ENCODE data around the gene POLD4.

Gene POLD4

GRCh38 chr11:67371189-67371910 is 18.0 kb upstream of the POLD4 start:
- Histone ChIP-seq H3K36me3 (ENCODE audit: insufficient read depth, low read length) (no peaks in the 10 kb centered on the region), H3K9me3 (ENCODE audit: low read length) (no peaks in the 10 kb centered on the region), H3K27me3 (ENCODE audit: insufficient read depth, low read length) (no peaks in the 10 kb centered on the region), H2AFZ (ENCODE audit: low read depth, low read length) (no peak overlapping the region), H3K4me1 (ENCODE audit: insufficient read depth, low read length) (peaks cover 47% of the 10 kb centered on the region), H3K4me3 (ENCODE audit: low read length) (no peak overlapping the region)

- Histone ChIP-seq H3K27me3 (ENCODE audit: insufficient read depth, low read length) (no peaks in the 10 kb centered on the region), H3K36me3 (ENCODE audit: insufficient read depth, low read length) (no peaks in the 10 kb centered on the region), H3K9me3 (ENCODE audit: low read length) (no peaks in the 10 kb centered on the region), H2AFZ (ENCODE audit: low read depth, low read length) (no peak overlapping the region), H3K4me3 (ENCODE audit: low read length) (no peak overlapping the region), H3K4me1 (ENCODE audit: insufficient read depth, low read length) (peaks cover 39% of the 10 kb centered on the region)
Measured at GRCh38 chr11:67370351-67371076, 17.2 kb upstream of the POLD4 start.

DNA sequence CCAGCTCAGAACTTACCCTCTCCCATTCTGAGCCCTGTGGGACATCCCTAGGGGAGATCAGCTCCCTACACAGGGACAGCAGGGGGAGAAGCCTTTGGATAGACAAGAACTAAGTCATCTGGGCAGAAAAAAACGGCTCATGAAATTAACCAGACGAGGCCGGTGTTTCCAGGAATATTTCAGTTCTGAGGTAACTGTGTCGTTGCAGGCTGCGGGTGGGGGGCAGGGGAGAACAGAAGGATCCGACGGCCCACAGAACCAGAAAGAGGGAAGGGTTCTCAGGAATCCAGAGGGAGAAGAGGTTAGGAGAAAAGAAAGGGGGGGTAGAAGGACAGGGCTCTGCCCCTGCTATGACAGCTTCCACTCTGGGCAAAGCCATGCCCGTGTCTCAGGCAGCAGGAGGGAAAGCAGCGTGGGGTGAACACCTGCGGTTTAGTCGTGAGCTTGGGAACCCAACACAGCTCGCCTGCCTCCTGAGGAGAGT is 16.5 kb upstream of the POLD4 start:
- no peaks in the 10 kb centered on the region for H3K27me3 ChIP-seq (ENCODE audit: insufficient read depth, low read length)
- H3K4me1 ChIP-seq (ENCODE audit: insufficient read depth, low read length), result peaks cover 35% of the 10 kb centered on the region
- H3K36me3 ChIP-seq (ENCODE audit: insufficient read depth, low read length), result no peaks in the 10 kb centered on the region
- no peak overlapping the region for H3K4me3 ChIP-seq (ENCODE audit: low read length)
- no peaks in the 10 kb centered on the region for H3K9me3 ChIP-seq (ENCODE audit: low read length)
- H2AFZ ChIP-seq (ENCODE audit: low read depth, low read length), result no peak overlapping the region

GRCh38 chr11:67369275-67369674 is 15.9 kb upstream of the POLD4 start:
- no peaks in the 10 kb centered on the region for H3K27me3 ChIP-seq (ENCODE audit: insufficient read depth, low read length)
- H3K4me3 ChIP-seq (ENCODE audit: low read length), result no peak overlapping the region
- H3K4me1 ChIP-seq (ENCODE audit: insufficient read depth, low read length), result peaks cover 29% of the 10 kb centered on the region
- no peaks in the 10 kb centered on the region for H3K9me3 ChIP-seq (ENCODE audit: low read length)
- H3K36me3 ChIP-seq (ENCODE audit: insufficient read depth, low read length), result peaks cover 5% of the 10 kb centered on the region
- no peak overlapping the region for H2AFZ ChIP-seq (ENCODE audit: low read depth, low read length)

DNA sequence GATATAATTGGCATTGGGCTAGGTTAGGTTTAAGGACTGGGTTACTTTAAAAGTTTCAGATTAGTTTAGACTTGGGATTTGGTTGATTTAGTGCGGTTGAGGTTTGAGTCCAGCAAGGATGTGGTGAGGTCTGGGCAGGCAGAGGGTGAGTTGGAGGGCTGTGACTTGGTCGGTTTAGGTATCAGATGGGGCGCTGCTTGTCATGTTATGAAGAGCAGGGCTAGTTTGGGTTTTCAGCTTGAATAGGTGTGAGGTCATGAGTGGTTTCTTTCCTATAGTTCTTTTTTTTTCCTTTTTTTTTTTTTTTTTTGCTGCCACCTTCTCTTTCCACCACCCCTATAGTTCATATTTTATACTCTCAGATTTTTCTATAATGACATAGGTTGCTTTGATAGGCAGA is 15.3 kb upstream of the POLD4 start:
- no peaks in the 10 kb centered on the region for H3K9me3 ChIP-seq (ENCODE audit: low read length)
- peaks cover 23% of the 10 kb centered on the region for H3K4me1 ChIP-seq (ENCODE audit: insufficient read depth, low read length)
- no peak overlapping the region for H2AFZ ChIP-seq (ENCODE audit: low read depth, low read length)
- no peaks in the 10 kb centered on the region for H3K27me3 ChIP-seq (ENCODE audit: insufficient read depth, low read length)
- H3K4me3 ChIP-seq (ENCODE audit: low read length), result no peak overlapping the region
- peaks cover 5% of the 10 kb centered on the region for H3K36me3 ChIP-seq (ENCODE audit: insufficient read depth, low read length)

DNA sequence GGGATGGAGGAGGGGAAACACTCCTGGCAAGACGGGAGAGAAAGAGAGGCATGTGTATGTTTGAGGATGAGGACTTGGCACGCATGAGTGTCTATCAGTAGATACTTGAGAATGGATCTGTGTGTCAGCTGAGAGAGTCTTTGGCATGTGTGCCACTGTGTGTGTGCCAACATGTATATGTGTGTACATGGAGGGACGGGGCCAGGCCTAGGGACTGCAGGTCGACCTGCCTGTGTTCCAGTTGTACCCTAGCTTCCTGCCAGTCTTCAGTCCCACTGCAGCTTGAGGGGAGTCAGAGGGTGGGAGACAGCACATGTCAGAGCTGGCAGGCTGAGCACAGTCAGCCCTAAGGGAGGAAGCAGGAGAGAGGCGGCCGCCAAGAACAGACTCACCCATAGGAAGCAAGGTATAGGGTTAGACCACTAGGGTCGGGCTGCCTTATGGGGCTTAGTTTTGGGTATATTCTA is 14.4 kb upstream of the POLD4 start:
- H3K4me1 ChIP-seq (ENCODE audit: insufficient read depth, low read length), result peaks cover 19% of the 10 kb centered on the region
- H3K27me3 ChIP-seq (ENCODE audit: insufficient read depth, low read length), result no peaks in the 10 kb centered on the region
- peaks cover 5% of the 10 kb centered on the region for H3K36me3 ChIP-seq (ENCODE audit: insufficient read depth, low read length)
- H3K4me3 ChIP-seq (ENCODE audit: low read length), result no peak overlapping the region
- no peak overlapping the region for H2AFZ ChIP-seq (ENCODE audit: low read depth, low read length)
- H3K9me3 ChIP-seq (ENCODE audit: low read length), result no peaks in the 10 kb centered on the region

DNA sequence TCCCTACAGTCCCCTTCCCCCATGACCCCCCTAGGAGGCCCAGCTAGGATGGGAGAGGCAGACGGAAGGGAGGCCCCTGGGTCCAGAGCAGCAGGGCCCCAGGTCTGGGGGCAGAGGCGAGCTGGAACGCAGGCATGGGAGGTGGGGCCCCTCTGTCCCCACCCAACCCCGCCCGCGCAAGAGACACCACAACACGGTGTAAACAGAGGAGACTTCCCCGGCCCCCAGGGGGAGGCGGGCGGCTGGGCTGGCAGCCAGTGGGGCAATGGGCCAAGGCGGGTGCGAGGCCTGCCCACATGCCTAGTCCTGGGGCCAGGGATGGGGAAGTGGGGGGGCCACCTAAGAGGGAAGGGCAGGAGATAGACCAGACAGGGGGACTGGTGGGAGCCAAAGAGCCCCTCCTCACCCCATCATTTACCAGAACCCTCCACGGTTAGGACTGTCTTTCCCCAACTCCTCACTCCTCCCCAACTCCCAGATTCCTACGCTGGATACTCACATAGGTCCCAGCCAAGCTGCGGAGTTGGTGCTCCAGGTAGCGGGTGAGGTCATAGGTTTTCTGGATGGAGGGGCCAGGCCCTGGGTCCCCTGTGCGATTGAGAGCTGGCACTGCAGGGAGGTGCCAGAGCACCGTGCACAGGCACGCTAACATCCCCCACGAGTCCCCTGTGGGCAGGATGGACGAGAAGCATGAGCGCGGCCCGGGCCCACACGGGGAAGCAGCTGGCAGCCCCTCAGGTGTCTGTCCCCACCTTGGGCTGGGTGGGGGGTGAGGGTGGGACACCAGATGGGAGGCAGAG is 13.8 kb upstream of the POLD4 start:
- Histone ChIP-seq H3K36me3 (ENCODE audit: insufficient read depth, low read length) (peaks cover 5% of the 10 kb centered on the region), H3K4me1 (ENCODE audit: insufficient read depth, low read length) (peaks cover 17% of the 10 kb centered on the region), H3K4me3 (ENCODE audit: low read length) (no peak overlapping the region), H3K27me3 (ENCODE audit: insufficient read depth, low read length) (no peaks in the 10 kb centered on the region), H2AFZ (ENCODE audit: low read depth, low read length) (no peak overlapping the region), H3K9me3 (ENCODE audit: low read length) (no peaks in the 10 kb centered on the region)

GRCh38 chr11:67366546-67366945 is 13.2 kb upstream of the POLD4 start:
- peaks cover 11% of the 10 kb centered on the region for H3K4me1 ChIP-seq (ENCODE audit: insufficient read depth, low read length)

DNA sequence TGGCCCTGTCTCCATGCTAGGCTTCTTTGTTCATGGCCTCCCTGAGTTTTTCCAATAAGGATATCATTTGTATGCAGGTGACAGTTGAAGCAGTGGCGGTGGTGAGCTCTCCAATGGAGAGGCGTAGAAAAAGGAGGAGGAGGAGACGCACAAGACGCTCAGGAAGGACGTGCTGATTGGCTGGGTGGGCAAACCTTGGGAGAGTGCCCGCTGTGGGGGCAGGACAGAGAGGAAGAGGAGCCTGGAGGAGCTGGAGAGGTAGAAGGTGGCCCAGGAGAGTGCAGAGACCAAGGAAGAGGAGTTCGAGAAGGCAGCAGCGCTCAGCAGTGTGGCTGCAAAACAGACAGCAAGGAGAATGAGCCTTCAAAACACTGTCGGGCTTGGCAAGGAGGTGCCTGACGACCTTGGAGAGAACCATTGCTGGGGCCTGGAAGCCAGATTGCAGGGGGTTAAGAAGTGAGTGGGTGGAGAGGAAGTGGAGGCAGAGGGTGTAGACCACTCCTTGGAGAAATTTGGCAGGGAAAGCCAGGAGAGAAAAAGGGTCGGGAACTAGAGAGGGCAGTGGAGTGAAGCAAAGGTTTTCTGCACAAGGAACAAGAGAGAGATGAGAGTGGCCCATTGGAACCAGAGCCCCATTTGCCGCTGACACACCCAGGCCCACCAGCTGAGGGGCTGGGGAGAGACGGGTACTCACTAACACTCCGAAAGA is 12.5 kb upstream of the POLD4 start:
- peaks cover 4% of the 10 kb centered on the region for H3K4me1 ChIP-seq (ENCODE audit: insufficient read depth, low read length)
- peaks cover 5% of the 10 kb centered on the region for H3K36me3 ChIP-seq (ENCODE audit: insufficient read depth, low read length)
- no peaks in the 10 kb centered on the region for H3K9me3 ChIP-seq (ENCODE audit: low read length)
- H2AFZ ChIP-seq (ENCODE audit: low read depth, low read length), result no peak overlapping the region
- H3K27me3 ChIP-seq (ENCODE audit: insufficient read depth, low read length), result no peaks in the 10 kb centered on the region
- no peak overlapping the region for H3K4me3 ChIP-seq (ENCODE audit: low read length)

More at GRCh38 chr11:67366546-67366945, 13.2 kb upstream of the POLD4 start:
- no peaks in the 10 kb centered on the region for H3K9me3 ChIP-seq (ENCODE audit: low read length)
- no peak overlapping the region for H3K4me3 ChIP-seq (ENCODE audit: low read length)
- no peaks in the 10 kb centered on the region for H3K27me3 ChIP-seq (ENCODE audit: insufficient read depth, low read length)
- H2AFZ ChIP-seq (ENCODE audit: low read depth, low read length), result no peak overlapping the region
- H3K36me3 ChIP-seq (ENCODE audit: insufficient read depth, low read length), result peaks cover 5% of the 10 kb centered on the region

DNA sequence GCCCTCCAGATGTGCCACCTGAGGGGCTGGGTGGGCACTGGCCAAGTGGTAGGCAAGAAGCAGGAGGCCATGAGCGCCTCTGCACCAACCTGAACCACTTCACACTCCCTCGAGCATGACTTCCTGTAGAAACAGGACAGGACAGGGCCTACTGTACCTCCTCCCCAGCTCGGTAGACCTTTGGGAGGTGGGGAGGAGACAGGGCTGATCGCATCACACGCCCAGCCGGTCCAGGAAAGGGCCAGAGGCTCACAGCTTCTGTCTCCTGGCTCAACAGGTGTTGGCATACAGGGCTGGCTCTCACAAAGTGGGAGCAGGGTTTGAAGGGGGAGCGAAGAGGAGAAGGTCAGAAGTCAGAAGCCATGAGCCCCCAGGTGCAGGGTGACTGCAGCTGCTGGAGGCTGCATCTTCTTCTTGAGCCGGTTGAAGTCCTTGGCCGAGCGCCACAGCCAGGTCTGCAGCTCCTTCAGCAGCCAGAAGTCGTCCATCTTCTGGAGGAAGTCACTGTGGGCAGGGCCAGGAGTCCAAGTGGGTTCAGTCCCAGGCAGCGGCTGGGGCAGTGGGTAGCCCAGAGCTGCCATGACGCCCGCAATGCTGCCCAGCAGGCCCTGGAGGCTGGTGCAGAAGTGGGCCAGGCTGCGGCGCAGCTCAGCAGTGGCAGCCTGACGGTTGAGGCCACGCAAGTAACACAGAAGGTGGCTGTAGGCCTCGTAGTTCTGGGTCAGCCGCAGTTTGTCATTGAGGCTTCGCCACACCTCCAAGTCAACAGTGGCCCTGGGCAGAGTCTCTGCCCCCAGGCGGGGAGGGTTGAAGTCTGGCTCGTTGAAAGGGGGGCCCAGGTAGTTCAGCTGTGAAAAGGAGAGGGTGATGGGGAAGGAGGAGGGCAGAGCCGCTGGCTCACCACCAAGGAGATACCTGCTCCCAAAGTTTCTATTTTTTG is 11.7 kb upstream of the POLD4 start:
- Histone ChIP-seq H3K4me3 (ENCODE audit: low read length) (no peak overlapping the region), H3K4me1 (ENCODE audit: insufficient read depth, low read length) (no peaks in the 10 kb centered on the region), H2AFZ (ENCODE audit: low read depth, low read length) (no peak overlapping the region), H3K36me3 (ENCODE audit: insufficient read depth, low read length) (peaks cover 5% of the 10 kb centered on the region), H3K9me3 (ENCODE audit: low read length) (no peaks in the 10 kb centered on the region), H3K27me3 (ENCODE audit: insufficient read depth, low read length) (no peaks in the 10 kb centered on the region)

- H3K27me3 ChIP-seq (ENCODE audit: insufficient read depth, low read length), result no peaks in the 10 kb centered on the region
- no peaks in the 10 kb centered on the region for H3K4me1 ChIP-seq (ENCODE audit: insufficient read depth, low read length)
- H3K36me3 ChIP-seq (ENCODE audit: insufficient read depth, low read length), result peaks cover 5% of the 10 kb centered on the region
Measured at GRCh38 chr11:67364169-67364568, 10.8 kb upstream of the POLD4 start.

More at GRCh38 chr11:67364169-67364568, 10.8 kb upstream of the POLD4 start:
- no peak overlapping the region for H2AFZ ChIP-seq (ENCODE audit: low read depth, low read length)
- no peak overlapping the region for H3K4me3 ChIP-seq (ENCODE audit: low read length)
- no peaks in the 10 kb centered on the region for H3K9me3 ChIP-seq (ENCODE audit: low read length)

Measured in neuron (in vitro differentiated cells).